GM19438 (cell line): ENCODE results near the gene CNOT6.

Source experiments
- ATAC-seq: cut with Tn5 transposase; IDR thresholded peaks from one replicate; pipeline ENCODE4 v1.9.1; 2021; ENCODE audit warnings: low read depth; ENCODE audit not compliant: unreplicated experiment

The CNOT6 gene

DNA sequence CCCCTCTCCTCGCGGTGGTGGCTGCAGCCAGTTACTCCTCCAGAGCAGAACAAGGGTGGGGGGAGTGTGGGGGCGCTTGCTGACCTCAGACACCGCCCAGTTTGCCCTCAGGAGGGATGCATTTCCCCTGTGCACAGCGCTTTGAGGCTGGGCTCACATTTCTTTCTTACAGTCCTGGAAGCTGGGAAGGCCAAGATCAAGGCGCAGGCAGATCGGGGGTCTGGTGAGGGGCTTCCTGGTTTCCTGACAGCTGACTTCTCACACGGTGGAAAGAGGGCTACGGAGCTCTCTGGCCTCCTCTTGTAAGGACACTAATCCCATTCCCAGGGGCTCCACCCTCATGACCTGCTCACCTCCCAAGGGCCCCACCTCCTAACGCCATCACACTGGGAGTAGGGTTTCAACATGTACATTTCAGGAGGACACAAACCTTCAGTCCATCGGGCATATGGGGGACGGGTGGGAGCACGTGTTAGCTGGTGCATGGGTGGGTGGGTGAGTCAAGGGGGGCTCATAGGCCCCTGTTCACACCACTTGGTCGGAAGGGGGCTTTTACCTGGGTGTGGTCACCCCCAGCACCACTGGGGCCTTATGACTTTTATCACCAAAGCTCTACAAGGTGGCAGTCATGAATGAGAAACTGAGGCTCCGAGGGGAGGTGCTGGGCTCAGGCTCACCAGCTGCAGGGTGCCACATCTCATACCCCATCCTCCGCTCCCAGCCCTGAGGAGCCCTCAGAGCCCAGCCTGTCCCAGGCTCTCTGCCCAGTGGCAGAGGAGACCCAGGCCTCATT lies 104.8 kb downstream of the CNOT6 start:
- ATAC-seq = no peak

GRCh38 chr5:180599590-180599914 lies 105.4 kb downstream of the CNOT6 start:
- no peak for ATAC-seq

- no peak for ATAC-seq
Measured at GRCh38 chr5:180599981-180600553, 105.9 kb downstream of the CNOT6 start.

- ATAC-seq = no peak
Measured at GRCh38 chr5:180600554-180601041, 106.4 kb downstream of the CNOT6 start.

DNA sequence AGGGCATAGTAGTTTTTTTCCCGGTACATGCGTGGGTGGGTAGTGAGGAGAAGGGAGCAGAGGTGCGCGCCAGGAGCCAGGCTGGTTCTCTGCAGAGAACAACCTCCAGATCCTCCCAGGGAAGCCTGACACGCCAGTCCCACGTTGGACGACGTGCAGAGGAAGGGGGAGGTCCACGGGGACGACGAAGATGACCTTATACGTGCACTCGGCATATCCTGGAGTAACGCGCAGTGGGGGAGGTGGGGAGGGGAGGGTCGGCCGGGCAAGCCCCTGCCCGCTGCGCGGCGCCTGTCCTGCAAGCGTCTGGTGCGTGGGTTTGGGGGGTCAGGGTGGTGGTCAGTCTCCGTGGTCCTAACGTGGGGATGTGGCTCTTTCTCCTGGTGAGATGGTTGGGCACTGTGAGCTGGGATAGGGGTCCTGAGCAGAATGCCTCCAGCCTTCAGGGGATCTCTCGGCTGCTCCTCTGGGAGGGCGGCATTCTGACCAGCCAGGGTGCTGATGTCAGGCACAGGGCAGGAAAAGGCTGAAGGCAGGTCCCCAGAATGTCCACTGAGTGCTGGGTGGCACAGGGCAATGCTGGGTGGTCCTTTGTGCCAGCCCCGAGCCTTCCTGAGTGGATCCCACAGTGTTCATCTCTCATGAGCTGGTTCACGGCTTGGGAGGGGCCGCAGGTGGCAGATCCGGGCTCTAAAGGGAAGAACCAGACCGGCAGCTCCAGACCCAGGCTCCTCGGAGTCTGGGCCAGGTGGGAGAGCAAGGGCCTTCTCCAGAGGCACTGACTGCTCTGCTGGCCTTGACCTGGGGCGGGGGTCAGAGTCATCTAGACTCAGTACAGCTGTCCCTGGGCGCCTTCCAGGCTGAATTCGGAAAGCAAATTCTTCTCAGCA lies 107.7 kb downstream of the CNOT6 start:
- ATAC-seq = no peak

DNA sequence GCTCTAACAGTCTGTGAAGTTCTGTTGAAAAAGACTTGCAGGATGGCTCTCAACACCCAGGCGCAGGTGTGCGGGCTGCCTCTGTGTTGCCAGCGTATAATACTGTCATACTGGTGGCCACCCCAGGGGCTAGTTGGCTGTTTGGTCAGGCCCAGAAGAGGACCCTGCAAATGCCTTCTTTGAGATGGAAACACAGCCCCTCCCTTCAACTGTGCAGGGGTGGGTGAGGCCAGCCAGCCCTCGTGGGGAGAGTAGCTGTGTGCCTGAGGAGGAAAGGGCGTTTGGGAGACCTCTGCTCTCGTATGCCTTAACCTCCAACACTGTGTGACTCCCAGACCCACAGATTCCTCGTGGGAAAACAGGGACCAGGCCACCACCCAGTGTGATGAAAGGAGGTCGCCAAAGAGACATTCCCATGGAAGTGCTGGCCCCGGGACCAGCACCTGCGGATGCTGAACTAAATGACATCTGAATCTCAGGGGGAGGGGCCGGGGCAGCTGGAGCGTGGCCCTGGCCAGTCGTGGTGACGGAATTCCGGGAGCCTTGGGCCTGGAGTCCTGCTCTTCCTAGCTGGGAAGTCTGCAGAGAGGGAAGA lies 108.4 kb downstream of the CNOT6 start:
- ATAC-seq = no peak

DNA sequence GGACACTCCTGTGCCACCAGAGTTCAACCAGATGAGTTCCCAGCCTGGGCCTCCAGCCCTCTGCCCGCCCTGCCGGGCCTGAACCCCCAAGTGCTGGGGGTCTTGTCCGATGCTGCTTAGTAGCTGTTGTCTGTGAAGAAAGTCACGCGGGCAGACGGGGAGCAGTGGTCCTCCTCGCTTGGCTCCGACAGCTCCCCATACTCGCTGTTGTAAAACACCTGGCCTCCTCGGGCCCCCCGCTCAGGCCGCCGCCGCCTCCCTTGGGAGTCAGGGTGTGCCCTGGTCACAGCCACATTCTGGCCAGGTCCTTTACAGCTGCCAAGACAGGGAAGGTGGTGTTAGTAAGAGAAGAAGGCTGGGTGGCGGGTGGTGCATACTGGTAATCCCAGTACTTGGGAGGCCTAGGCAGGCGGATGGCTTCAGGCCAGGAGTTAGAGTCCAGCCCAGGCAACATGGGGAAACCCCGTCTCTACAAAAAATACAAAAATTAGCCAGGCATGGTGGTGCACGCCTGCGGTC lies 109.0 kb downstream of the CNOT6 start:
- ATAC-seq = no peak

DNA sequence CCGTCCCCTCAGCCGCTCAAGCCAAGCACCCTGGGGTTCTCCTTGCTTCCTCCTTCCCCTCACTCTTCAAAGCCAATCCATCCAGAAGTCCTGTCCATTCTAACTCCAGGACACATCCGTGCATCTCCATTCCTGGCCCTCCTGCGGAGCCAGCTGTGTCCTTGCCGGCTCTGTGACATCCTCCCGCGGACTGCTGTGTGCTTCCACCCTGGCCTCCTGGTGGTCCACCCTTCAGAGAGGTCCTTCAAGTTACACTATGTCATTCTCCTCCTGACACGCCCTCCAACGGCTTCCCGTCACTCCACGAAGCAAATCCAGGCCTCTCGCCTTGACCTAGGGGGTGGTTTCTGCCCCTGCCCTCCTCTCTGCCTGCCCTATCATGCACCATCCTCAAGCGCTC lies 110.1 kb downstream of the CNOT6 start:
- no peak for ATAC-seq

GRCh38 chr5:180605554-180606214 lies 111.5 kb downstream of the CNOT6 start:
- no peak for ATAC-seq

GRCh38 chr5:180606215-180606785 lies 112.1 kb downstream of the CNOT6 start:
- no peak for ATAC-seq

DNA sequence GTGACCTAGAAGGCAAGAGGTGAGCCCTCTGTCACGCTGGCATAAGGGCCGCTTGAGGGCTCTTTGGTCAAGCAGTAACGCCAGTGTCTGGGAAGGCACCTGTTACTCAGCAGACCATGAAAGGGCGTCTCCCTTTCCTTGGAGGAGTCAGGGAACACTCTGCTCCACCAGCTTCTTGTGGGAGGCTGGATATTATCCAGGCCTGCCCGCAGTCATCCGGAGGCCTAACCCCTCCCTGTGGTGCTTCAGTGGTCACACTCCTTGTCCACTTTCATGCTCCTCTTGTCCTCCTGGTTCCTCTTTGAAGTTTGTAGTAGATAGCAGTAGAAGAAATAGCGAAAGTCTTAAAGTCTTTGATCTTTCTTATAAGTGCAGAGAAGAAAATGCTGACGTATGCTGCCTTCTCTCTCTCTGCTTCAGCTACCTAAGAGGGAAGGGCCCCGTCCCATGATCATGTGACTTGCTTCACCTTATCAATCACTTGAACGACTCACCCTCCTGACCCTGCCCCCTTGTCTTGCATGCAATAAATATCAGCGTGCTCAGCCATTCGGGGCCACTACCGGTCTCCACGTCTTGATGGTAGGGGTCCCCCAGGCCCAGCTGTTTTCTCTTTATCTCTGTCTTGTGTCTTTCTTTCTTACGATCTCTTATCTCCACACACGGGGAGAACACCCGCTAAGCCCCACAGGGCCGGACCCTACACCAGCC lies 113.8 kb downstream of the CNOT6 start:
- ATAC-seq = no peak

- no peak for ATAC-seq
Measured at GRCh38 chr5:180608572-180609310, 114.6 kb downstream of the CNOT6 start.

DNA sequence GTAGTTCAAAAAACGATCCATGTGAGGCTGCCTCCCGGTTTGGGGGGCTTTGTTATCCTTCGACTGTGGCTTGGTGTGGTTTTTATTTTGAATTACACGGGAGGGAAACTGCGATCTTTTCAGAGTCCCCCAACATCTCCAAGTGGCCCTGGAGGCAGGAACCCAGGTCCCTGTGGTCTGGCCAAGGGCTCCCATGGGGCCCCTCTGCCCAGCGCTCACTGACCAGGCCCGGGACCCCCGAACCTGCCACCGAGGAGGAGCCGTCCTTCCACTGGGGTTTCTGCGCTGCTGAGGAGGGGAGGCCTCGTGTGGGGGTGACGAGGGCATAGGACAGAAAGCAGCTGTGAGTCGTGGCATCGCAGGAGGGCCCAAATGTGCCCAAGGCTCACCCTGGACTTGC lies 115.2 kb downstream of the CNOT6 start:
- no peak for ATAC-seq

GRCh38 chr5:180609817-180610550 lies 115.8 kb downstream of the CNOT6 start:
- no peak for ATAC-seq

GRCh38 chr5:180611140-180611850 lies 117.1 kb downstream of the CNOT6 start:
- no peak for ATAC-seq

- no peak for ATAC-seq
Measured at GRCh38 chr5:180612683-180613082, 118.5 kb downstream of the CNOT6 start.

DNA sequence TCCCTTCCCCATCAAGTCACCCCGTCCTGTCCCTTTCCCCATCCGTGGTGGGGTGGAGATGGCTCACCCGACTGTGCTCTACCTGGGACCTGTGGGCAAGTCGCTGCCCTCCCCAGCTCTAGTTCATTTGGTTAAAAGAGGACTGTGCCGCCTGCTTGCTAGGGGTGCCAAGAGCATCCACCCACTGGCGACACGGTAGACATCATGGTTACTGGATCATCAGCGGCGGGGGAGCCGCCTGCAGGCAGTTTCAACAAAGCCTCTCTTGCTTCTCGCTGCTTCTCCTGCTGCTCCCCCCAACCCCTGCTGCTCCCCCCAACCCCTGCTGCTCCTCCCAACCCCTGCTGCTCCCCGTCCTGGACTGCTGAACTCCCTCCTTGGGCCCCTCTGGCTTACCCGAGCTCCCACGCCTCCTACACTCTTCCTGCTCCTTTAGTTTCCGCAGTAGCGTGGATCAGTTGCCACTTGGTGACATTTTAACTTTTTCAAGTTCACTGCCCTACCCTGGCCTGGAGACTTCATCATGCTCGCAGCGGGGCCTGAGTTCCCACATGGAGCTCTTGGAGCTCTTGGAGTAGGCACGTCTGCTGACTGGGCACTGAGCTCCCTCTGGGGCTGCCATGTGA lies 119.1 kb downstream of the CNOT6 start:
- ATAC-seq = no peak
